G401.6 (cell line): ENCODE data around the gene PTPRG.
"Not testable (repeated sequence)": the region's sequence is repeated elsewhere in the genome, so short reads cannot be mapped to it uniquely, and the experiment has no call there.

ENCODE experiments used
- FAIRE-seq: peaks from 2 replicates; lab custom pipeline; 2012; peaks lifted over from hg19 to GRCh38; lab: Jason Lieb, UNC

PTPRG gene

GRCh38 chr3:61561374-61562041 lies at the start of gene PTPRG:
Gene PTPRG, plus strand, starts transcription at chr3:61561571. Its CDS starts 717 bp downstream, at chr3:61562288.
- no peak for FAIRE-seq

- FAIRE-seq = no peak
Observed at GRCh38 chr3:61518590-61518989, 42.8 kb upstream of the PTPRG start.

- FAIRE-seq = no peak
Observed at GRCh38 chr3:61520966-61521628, 40.3 kb upstream of the PTPRG start.

GRCh38 chr3:61522060-61522459 lies 39.3 kb upstream of the PTPRG start:
- FAIRE-seq = no peak

- FAIRE-seq = no peak
Observed at GRCh38 chr3:61522626-61523025, 38.7 kb upstream of the PTPRG start.

GRCh38 chr3:61524933-61525332 lies 36.4 kb upstream of the PTPRG start:
- no peak for FAIRE-seq

- FAIRE-seq = no peak
Observed at GRCh38 chr3:61526308-61526707, 35.1 kb upstream of the PTPRG start.

GRCh38 chr3:61527011-61527410 lies 34.4 kb upstream of the PTPRG start:
- no peak for FAIRE-seq

GRCh38 chr3:61530355-61530754 lies 31.0 kb upstream of the PTPRG start:
- peak; percentile 62 for FAIRE-seq

- FAIRE-seq = no peak
Observed at GRCh38 chr3:61531528-61531927, 29.8 kb upstream of the PTPRG start.

- no peak for FAIRE-seq
Observed at GRCh38 chr3:61532739-61533500, 28.5 kb upstream of the PTPRG start.

- FAIRE-seq = no peak
Observed at GRCh38 chr3:61535826-61536225, 25.5 kb upstream of the PTPRG start.

- FAIRE-seq = no peak
Observed at GRCh38 chr3:61537366-61537765, 24.0 kb upstream of the PTPRG start.

- no peak for FAIRE-seq
Observed at GRCh38 chr3:61538486-61538885, 22.9 kb upstream of the PTPRG start.

GRCh38 chr3:61541694-61542093 lies 19.7 kb upstream of the PTPRG start:
- no peak for FAIRE-seq

GRCh38 chr3:61545716-61546115 lies 15.7 kb upstream of the PTPRG start:
- FAIRE-seq = no peak

GRCh38 chr3:61547625-61548024 lies 13.7 kb upstream of the PTPRG start:
- FAIRE-seq = no peak

- not testable (repeated sequence) for FAIRE-seq
Observed at GRCh38 chr3:61552704-61553103, 8.7 kb upstream of the PTPRG start.

GRCh38 chr3:61559136-61559731 lies 2.1 kb upstream of the PTPRG start:
- FAIRE-seq = no peak

GRCh38 chr3:61560517-61561373 lies 626 bp upstream of the PTPRG start:
- FAIRE-seq = no peak

GRCh38 chr3:61562042-61562720 lies 810 bp downstream of the PTPRG start:
- FAIRE-seq = no peak
